Endothelial cell of umbilical vein (primary cell): Measurements from ENCODE around the gene SNAPC2. TPM values are rescaled to one million over a fixed set of nuclear protein-coding genes. Genes with fewer than 3 reads are reported as not detected.

Experiments
- BruUV-seq: library from RNA; stranded (reverse); fragments of 400-500 nt; replicated peaks from 2 replicates; lab custom pipeline; 2021; lab: Mats Ljungman, UMichigan
- CTCF ChIA-PET: fragments of 300-600, 350-600 bp; sonication (Branson Sonifier 250); formaldehyde crosslinking; loops from one replicate; lab custom pipeline; 2021; ENCODE audit warnings: antibody characterized with exemption, inconsistent platforms; lab: Charles Lee
- POLR2A ChIA-PET: fragments of 300-600, 350-600 bp; sonication (Branson Sonifier 250); formaldehyde crosslinking; loops from one replicate; lab custom pipeline; 2021; ENCODE audit warnings: antibody characterized with exemption, inconsistent platforms; lab: Charles Lee
- DNase-seq: peaks from one replicate; pipeline ENCODE4 v3.0.0-alpha.2; 2011; ENCODE audit warnings: low read depth, low spot score
- FAIRE-seq: peaks from 2 replicates; lab custom pipeline; 2011; peaks lifted over from hg19 to GRCh38; lab: Jason Lieb, UNC
- H2AFZ ChIP-seq: 2 replicates; pipeline ENCODE4 v1.6.0; 2012; ENCODE audit warnings: low read depth, low read length, control low read depth, inconsistent platforms
- H3K27ac ChIP-seq: 2 replicates; pipeline ENCODE4 v1.5.1; 2011; ENCODE audit warnings: low read depth, mild to moderate bottlenecking, control low read depth, low read length, moderate library complexity; ENCODE audit not compliant: insufficient read depth
- H3K27me3 ChIP-seq, 2 experiments: 2 replicates each; pipeline versions ENCODE4 v1.6.0 to v1.6.1; 2011; ENCODE audit warnings: low read length in 2 of 2, mixed read lengths in 1 of 2; ENCODE audit not compliant: control insufficient read depth in 2 of 2, insufficient read depth in 2 of 2
- H3K36me3 ChIP-seq, 2 experiments: 2 replicates in 1 of 2; 3 replicates in 1 of 2; pipeline ENCODE4 v1.5.1; 2011; ENCODE audit warnings: low read length in 2 of 2, mild to moderate bottlenecking in 1 of 2, moderate library complexity in 1 of 2; ENCODE audit not compliant: control insufficient read depth in 2 of 2, insufficient read depth in 2 of 2; ENCODE audit errors: extremely low read depth in 1 of 2
- H3K4me1 ChIP-seq: 3 replicates; pipeline ENCODE4 v1.5.1; 2011; ENCODE audit warnings: mild to moderate bottlenecking, low read length; ENCODE audit not compliant: control insufficient read depth, insufficient read depth; ENCODE audit errors: extremely low read depth
- H3K4me2 ChIP-seq: 2 replicates; pipeline ENCODE4 v1.6.1; 2011; ENCODE audit warnings: low read length, control low read depth, mixed read lengths; ENCODE audit not compliant: insufficient read depth
- H3K4me3 ChIP-seq, 3 experiments: fragments of 200-600 bp in 1 of 3; sonication (generic), shearing (Covaris generic) in 1 of 3; replicated peaks in 1 of 3; 2 replicates each; pipeline ENCODE4 v1.5.1; 2011 to 2016; ENCODE audit warnings: control low read depth in 3 of 3, low read length in 3 of 3, mild to moderate bottlenecking in 2 of 3, inconsistent platforms in 1 of 3, low read depth in 1 of 3, moderate library complexity in 1 of 3; ENCODE audit not compliant: insufficient read depth in 1 of 3
- H3K79me2 ChIP-seq: 2 replicates; pipeline ENCODE4 v1.6.0; 2012; ENCODE audit warnings: low read length, inconsistent platforms; ENCODE audit not compliant: control insufficient read depth, insufficient read depth
- H3K9ac ChIP-seq: replicated peaks from 2 replicates; pipeline ENCODE3; 2011; ENCODE audit warnings: low read length, control low read depth; ENCODE audit not compliant: insufficient read depth; ENCODE audit errors: extremely low read depth
- H3K9me1 ChIP-seq: replicated peaks from 3 replicates; pipeline ENCODE4 v1.6.0; 2011; ENCODE audit warnings: mild to moderate bottlenecking, low read length; ENCODE audit not compliant: control insufficient read depth, insufficient read depth; ENCODE audit errors: extremely low read depth
- H3K9me3 ChIP-seq: replicated peaks from 2 replicates; pipeline ENCODE4 v1.5.1; 2012; ENCODE audit warnings: low read length, inconsistent platforms; ENCODE audit not compliant: control insufficient read depth, insufficient read depth
- H4K20me1 ChIP-seq: replicated peaks from 2 replicates; pipeline ENCODE3; 2011; ENCODE audit warnings: mild to moderate bottlenecking, low read length; ENCODE audit not compliant: control insufficient read depth, insufficient read depth; ENCODE audit errors: extremely low read depth
- JUN ChIP-seq: IDR thresholded peaks from 2 replicates; pipeline ENCODE4 v1.6.1; 2011; ENCODE audit warnings: borderline replicate concordance, low read depth; ENCODE audit not compliant: insufficient read length, insufficient read depth
- POLR2A ChIP-seq: IDR thresholded peaks from 2 replicates; pipeline ENCODE4 v1.6.1; 2012; ENCODE audit warnings: low read depth, mild to moderate bottlenecking, control low read depth, low read length
- POLR2AphosphoS5 ChIP-seq: IDR thresholded peaks from 2 replicates; pipeline ENCODE4 v1.6.1; 2012; ENCODE audit warnings: low read depth, mild to moderate bottlenecking, control low read depth, low read length, moderate library complexity; ENCODE audit not compliant: insufficient read depth
- dilution Hi-C: fragments of 300-500 bp; cut with MboI; formaldehyde crosslinking; loops from one replicate; pipeline ENCODE4 v1.15.0; 2019; ENCODE audit warnings: low sequenced_read_pairs; ENCODE audit not compliant: extremely low pct_ligation_motif_present
- intact Hi-C: fragments of 100-400 bp; cut with micrococcal nuclease; formaldehyde crosslinking; loops from one replicate; pipeline ENCODE4 v1.10.0; 2022
- polyA plus RNA-seq, 4 experiments: library from polyadenylated mRNA; depleted of rRNA in 3 of 4; stranded (reverse) in 3 of 4; unstranded in 1 of 4; fragments of >200 nt; gene quantifications; 2 replicates each; pipeline versions ENCODE4 v1.2.1 to v1.2.3, GENCODE V29; 2011 to 2012; ENCODE audit warnings: missing spikeins in 1 of 4
- total RNA-seq: library from RNA; stranded (reverse); gene quantifications from 2 replicates; pipeline ENCODE4 v1.2.3, GENCODE V29; 2021

SNAPC2 gene
- total and polyA plus RNA-seq, 2 donors (not counting 3 experiments of a cell fraction or from before 2014, with no cell fraction given) = 23.7 to 25.8 TPM

- Histone ChIP-seq H3K79me2 (no peaks in the 10 kb centered on the region), H3K9ac (no peak overlapping the region), H3K4me1 (peaks cover 17% of the 10 kb centered on the region), H3K9me3 (no peaks in the 10 kb centered on the region), H4K20me1 (no peaks in the 10 kb centered on the region), H3K4me2 (no peak overlapping the region), H3K27ac (no peak overlapping the region), H3K27me3 (no peaks in the 10 kb centered on the region), H3K9me1 (no peaks in the 10 kb centered on the region), H3K4me3 (no peak overlapping the region), H2AFZ (no peak overlapping the region), H3K36me3 (peaks cover 0 to 17% of the 10 kb centered on the region in 2 experiments)
- intact Hi-C loops (no loop called here), dilution Hi-C loops (no loop called here)
- TF ChIP-seq JUN (no peak), POLR2A (peak; percentile 21)
- no TSS peak for BruUV-seq
- ChIA-PET CTCF (interaction anchor here (1.1 kb wide), 1 partner anchor 17 kb away, joined by 4 read pairs; no protein-coding TSS in a partner anchor), POLR2A (no interaction called here)
- FAIRE-seq = no peak
- no peak for DNase-seq
Observed at GRCh38 chr19:7926727-7927604, 6.8 kb downstream of the SNAPC2 start.

DNA sequence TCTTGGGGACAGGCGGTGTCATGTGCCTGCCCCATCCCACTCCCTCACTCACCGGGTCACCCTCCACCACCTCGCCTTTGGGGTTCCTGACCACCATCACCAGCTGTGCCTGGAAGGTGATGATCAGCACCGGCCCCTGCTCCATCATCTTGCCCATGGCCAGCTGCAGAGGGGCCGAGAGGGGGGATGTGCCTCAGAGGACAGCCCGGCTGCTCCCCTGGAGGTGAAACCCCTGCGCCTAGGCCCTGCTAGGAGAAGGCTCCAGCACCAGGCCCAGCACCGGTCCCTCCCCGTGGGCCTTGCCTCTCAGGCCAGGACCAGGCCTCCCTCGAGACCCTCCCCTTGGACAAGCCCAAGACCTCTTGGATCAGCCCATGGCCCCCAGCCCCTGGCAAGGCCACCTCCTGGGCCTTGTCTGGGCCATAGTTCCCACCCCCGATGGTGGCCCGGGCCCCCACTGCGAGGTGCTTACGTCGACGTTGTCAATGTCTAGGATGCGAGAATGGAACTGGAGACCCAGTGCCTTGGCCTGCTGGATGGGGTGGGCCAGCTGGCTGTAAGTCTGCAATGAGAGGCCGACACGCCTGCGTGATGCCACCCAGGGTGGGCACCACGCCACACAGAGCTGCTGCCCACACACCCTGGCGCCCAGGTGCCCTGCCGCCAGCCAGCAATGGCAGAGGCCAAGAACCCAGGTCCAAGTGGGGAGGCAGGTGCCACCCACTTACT lies 7.6 kb downstream of the SNAPC2 start:
- H3K27me3 ChIP-seq = no peaks in the 10 kb centered on the region
- H3K27ac ChIP-seq = peak overlapping the region; percentile 59
- DNase-seq = no peak
- H3K4me1 ChIP-seq = peaks cover 17% of the 10 kb centered on the region
- no peak for FAIRE-seq
- H2AFZ ChIP-seq = no peak overlapping the region
- H3K79me2 ChIP-seq = no peaks in the 10 kb centered on the region
- intact Hi-C loops (no loop called here), dilution Hi-C loops (no loop called here)
- no peaks in the 10 kb centered on the region for H3K9me1 ChIP-seq
- H4K20me1 ChIP-seq = no peaks in the 10 kb centered on the region
- no peak overlapping the region for H3K9ac ChIP-seq
- no peak overlapping the region for H3K4me2 ChIP-seq
- BruUV-seq = no TSS peak
- POLR2A ChIA-PET = no interaction called here
- TF ChIP-seq JUN = no peak
- TF ChIP-seq POLR2AphosphoS5 = peak; percentile 10
- H3K9me3 ChIP-seq = no peaks in the 10 kb centered on the region
- H3K36me3 ChIP-seq = peaks cover 2 to 21% of the 10 kb centered on the region in 2 experiments
- CTCF ChIA-PET = interaction anchor here (1.1 to 3.9 kb wide), 3 partner anchors 8 to 17 kb away, joined by 4 to 41 read pairs (median 10); partner anchors contain the start of genes SNAPC2 and TIMM44
- H3K4me3 ChIP-seq = no peak overlapping the region
